Measurements from ENCODE around the gene PXK. TPM values are rescaled to one million over a fixed set of nuclear protein-coding genes. Genes with fewer than 3 reads are reported as not detected.

Gene PXK
- total RNA-seq, 3 donors from 2014 or later (not counting 1 experiment from before 2014, with no cell fraction given): 42.1 to 53.8 (median 48.9) TPM

DNA sequence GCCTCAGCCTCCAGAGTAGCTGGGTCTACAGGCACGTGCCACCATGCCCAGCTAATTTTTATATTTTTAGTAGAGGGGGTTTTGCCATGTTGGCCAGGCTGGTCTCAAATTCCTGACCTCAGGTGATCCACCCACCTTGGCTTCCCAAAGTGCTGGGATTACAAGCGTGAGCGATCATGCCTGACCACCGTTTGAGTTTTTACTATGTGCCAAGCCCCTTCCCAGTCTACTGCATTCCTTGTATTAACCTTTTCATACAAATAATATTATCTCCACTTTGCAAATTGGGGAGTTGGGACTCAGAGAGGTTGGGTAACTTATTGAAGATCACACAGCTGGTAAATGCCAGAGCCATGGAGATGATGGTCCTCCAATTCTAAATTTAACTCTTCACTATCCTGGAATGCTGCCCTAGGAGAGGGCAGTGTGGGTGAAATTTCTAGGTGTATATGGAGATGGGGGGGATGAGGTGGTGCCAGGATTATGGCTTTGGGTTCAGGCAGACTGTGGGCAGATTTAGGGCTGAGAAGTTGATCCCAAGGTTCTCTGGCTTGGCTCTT is 1.0 kb upstream of the PXK start:
- Mint-ChIP-seq H3K27ac (peak overlapping the region in 1 of 2 donors; percentile 91), H3K36me3 (no peaks in the 10 kb centered on the region), H3K4me1 (peaks cover 33 to 45% of the 10 kb centered on the region in 2 donors), H3K27me3 (ENCODE audit: low read depth in 2 of 2) (no peaks in the 10 kb centered on the region), H3K4me3 (peak overlapping the region; percentile 81), H3K9me3 (no peaks in the 10 kb centered on the region)
- WGBS (ENCODE audit: insufficient coverage): 96% methylated on average over 4 of the region's 4 CpGs
- no peak for DNase-seq
- intact Hi-C loops (cut with micrococcal nuclease): loop anchor here (1.0 to 2.0 kb wide), 2 partner anchors 25 to 160 kb away; partner anchors contain the start of genes HTD2 and RPP14
- Histone ChIP-seq H3K4me3 (ENCODE audit: low read length) (no peak overlapping the region), H3K4me1 (ENCODE audit: control insufficient read depth, insufficient read depth, low read length) (peaks cover 13% of the 10 kb centered on the region), H3K27me3 (ENCODE audit: control insufficient read depth, insufficient read depth, low read length) (no peaks in the 10 kb centered on the region), H3K36me3 (ENCODE audit: control insufficient read depth, insufficient read depth, low read length) (no peaks in the 10 kb centered on the region), H3K9me3 (ENCODE audit: control insufficient read depth, insufficient read depth, low read length) (no peaks in the 10 kb centered on the region), H3K27ac (ENCODE audit: low read length) (no peak overlapping the region)
- TF ChIP-seq, protein P1, sequence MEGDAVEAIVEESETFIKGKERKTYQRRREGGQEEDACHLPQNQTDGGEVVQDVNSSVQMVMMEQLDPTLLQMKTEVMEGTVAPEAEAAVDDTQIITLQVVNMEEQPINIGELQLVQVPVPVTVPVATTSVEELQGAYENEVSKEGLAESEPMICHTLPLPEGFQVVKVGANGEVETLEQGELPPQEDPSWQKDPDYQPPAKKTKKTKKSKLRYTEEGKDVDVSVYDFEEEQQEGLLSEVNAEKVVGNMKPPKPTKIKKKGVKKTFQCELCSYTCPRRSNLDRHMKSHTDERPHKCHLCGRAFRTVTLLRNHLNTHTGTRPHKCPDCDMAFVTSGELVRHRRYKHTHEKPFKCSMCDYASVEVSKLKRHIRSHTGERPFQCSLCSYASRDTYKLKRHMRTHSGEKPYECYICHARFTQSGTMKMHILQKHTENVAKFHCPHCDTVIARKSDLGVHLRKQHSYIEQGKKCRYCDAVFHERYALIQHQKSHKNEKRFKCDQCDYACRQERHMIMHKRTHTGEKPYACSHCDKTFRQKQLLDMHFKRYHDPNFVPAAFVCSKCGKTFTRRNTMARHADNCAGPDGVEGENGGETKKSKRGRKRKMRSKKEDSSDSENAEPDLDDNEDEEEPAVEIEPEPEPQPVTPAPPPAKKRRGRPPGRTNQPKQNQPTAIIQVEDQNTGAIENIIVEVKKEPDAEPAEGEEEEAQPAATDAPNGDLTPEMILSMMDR (IDR thresholded peaks at IDR 0.05): no peak
- no peak for ATAC-seq

DNA sequence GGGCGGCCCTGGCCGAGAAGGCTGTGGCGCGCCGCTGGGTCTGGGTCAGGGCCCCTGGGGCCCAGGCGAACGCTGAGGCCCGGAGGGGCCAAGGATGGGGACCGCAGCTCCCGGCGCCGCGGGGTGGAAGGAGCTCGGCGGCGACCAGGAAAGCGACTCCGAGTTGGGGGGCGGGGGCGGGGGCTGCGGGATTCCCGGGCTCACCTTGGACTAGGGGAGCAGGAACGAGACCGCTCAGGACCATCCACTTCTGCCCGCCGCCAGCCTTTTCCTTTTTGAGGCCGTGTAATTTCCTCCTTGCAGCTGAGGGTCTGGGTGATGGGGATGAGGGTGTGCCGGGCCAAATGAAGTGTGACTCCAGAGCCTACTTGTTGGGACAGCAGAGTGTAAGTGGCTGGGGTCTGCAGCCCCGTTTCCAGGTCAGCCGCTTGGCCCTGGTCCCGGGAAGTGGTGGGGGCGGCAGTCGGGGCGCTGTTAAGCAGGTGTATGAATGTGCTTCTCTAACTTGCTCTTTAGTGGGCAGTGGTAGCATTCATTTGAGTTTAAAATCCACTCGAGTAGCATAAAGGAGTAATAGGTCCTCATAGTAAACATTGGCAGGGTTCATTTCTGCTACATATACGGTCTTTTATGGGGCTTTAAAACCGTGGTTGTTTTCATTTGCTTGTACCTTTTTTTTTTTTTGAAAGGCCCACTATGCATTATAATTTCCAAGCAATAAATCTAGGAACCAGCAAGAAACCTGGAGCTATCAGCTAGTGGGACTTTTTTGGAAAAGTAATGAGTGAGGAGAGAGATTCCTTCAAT is 717 bp downstream of the PXK start:
- Mint-ChIP-seq H3K4me3 (peak overlapping the region; percentile 99), H3K27me3 (ENCODE audit: low read depth in 2 of 2) (no peaks in the 10 kb centered on the region), H3K27ac (peak overlapping the region; percentile 87 to 91), H3K36me3 (no peaks in the 10 kb centered on the region), H3K4me1 (peaks cover 33 to 45% of the 10 kb centered on the region in 2 donors), H3K9me3 (no peaks in the 10 kb centered on the region)
- TF ChIP-seq, protein P1 (IDR thresholded peaks at IDR 0.05): no peak
- ATAC-seq (peak; percentile 36 to 40 (median 40)), DNase-seq (peak; percentile 28 to 51)
- H3K36me3 ChIP-seq (ENCODE audit: control insufficient read depth, insufficient read depth, low read length): no peaks in the 10 kb centered on the region
- peaks cover 13% of the 10 kb centered on the region for H3K4me1 ChIP-seq (ENCODE audit: control insufficient read depth, insufficient read depth, low read length)
- no peaks in the 10 kb centered on the region for H3K27me3 ChIP-seq (ENCODE audit: control insufficient read depth, insufficient read depth, low read length)
- WGBS (ENCODE audit: insufficient coverage): under 1% methylated on average over 35 of the region's 37 CpGs
- no peaks in the 10 kb centered on the region for H3K9me3 ChIP-seq (ENCODE audit: control insufficient read depth, insufficient read depth, low read length)
- intact Hi-C loops (cut with micrococcal nuclease): loop anchor here (2.0 kb wide), 1 partner anchor 27 kb away; the partner anchor contains the start of genes HTD2 and RPP14
- H3K4me3 ChIP-seq (ENCODE audit: low read length): peak overlapping the region; percentile 81
- peak overlapping the region; percentile 17 for H3K27ac ChIP-seq (ENCODE audit: low read length)

DNA sequence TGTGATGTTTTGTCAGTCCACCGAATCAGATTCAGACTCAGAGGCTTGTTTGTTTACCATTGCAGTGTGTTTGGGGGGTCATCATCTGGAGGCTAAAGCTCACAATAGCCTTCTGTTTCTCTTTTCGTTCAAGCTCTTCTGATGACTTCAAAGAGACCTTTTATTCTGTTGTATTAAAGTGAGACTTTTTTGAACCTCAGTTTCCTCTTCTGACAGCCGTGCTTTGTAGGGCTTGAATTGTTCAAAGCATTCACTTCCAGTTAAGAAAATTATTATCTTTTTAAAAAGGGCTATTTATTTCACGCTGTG is 1.3 kb downstream of the PXK start:
- TF ChIP-seq, protein P1 (IDR thresholded peaks at IDR 0.05): no peak
- intact Hi-C loops (cut with micrococcal nuclease): no loop called here
- peaks cover 13% of the 10 kb centered on the region for H3K4me1 ChIP-seq (ENCODE audit: control insufficient read depth, insufficient read depth, low read length)
- H3K4me3 ChIP-seq (ENCODE audit: low read length): peak overlapping the region; percentile 81
- Mint-ChIP-seq H3K4me1 (peaks cover 33 to 45% of the 10 kb centered on the region in 2 donors), H3K36me3 (no peaks in the 10 kb centered on the region), H3K27ac (peak overlapping the region; percentile 87 to 91), H3K27me3 (ENCODE audit: low read depth in 2 of 2) (no peaks in the 10 kb centered on the region), H3K4me3 (peak overlapping the region; percentile 99), H3K9me3 (no peaks in the 10 kb centered on the region)
- DNase-seq: no peak
- WGBS (ENCODE audit: insufficient coverage): 49% methylated on average over 3 of the region's 4 CpGs
- H3K27me3 ChIP-seq (ENCODE audit: control insufficient read depth, insufficient read depth, low read length): no peaks in the 10 kb centered on the region
- H3K27ac ChIP-seq (ENCODE audit: low read length): peak overlapping the region; percentile 17
- H3K9me3 ChIP-seq (ENCODE audit: control insufficient read depth, insufficient read depth, low read length): no peaks in the 10 kb centered on the region
- H3K36me3 ChIP-seq (ENCODE audit: control insufficient read depth, insufficient read depth, low read length): no peaks in the 10 kb centered on the region
- ATAC-seq: no peak
